Caco-2 (cell line): ENCODE measurements around the gene TEX55. TPM values are rescaled to one million over a fixed set of nuclear protein-coding genes. Genes with fewer than 3 reads are reported as not detected.
"Not testable (repeated sequence)": the region's sequence is repeated elsewhere in the genome, so short reads cannot be mapped to it uniquely, and the experiment has no call there.

ENCODE experiments used
- BruUV-seq: library from RNA; stranded (reverse); fragments of 400-500 nt; replicated peaks from 2 replicates; lab custom pipeline; 2021; lab: Mats Ljungman, UMichigan
- CTCF ChIA-PET: fragments of 300-600 bp; sonication (Branson Sonifier 250); formaldehyde crosslinking; loops from one replicate; lab custom pipeline; 2022; ENCODE audit warnings: antibody characterized with exemption; lab: Charles Lee
- POLR2A ChIA-PET: fragments of 300-600 bp; sonication (Branson Sonifier 250); formaldehyde crosslinking; loops from one replicate; lab custom pipeline; 2022; ENCODE audit warnings: antibody characterized with exemption; lab: Charles Lee
- DNase-seq, 2 experiments: peaks; one replicate each; pipeline versions ENCODE4 v3.0.0 to v3.0.0-alpha.2; 2020 to 2022
- H3K27me3 ChIP-seq: replicated peaks from 2 replicates; pipeline ENCODE4 v1.6.0; 2011; ENCODE audit warnings: low read length; ENCODE audit not compliant: control insufficient read depth, insufficient read depth
- H3K36me3 ChIP-seq: 2 replicates; pipeline ENCODE4 v1.5.1; 2011; ENCODE audit warnings: low read length; ENCODE audit not compliant: control insufficient read depth, insufficient read depth
- H3K4me1 ChIP-seq: fragments of 250-450 bp; sonication (Bioruptor Pico); 2 replicates; pipeline ENCODE4 v1.5.1; 2020; ENCODE audit warnings: mild to moderate bottlenecking
- H3K4me3 ChIP-seq: 2 replicates; pipeline ENCODE4 v1.5.1; 2011; ENCODE audit warnings: low read depth, mild to moderate bottlenecking, control low read depth, low read length
- H3K9me3 ChIP-seq: fragments of 250-450 bp; sonication (Bioruptor Pico); 2 replicates; pipeline ENCODE4 v1.5.1; 2020; ENCODE audit warnings: mild to moderate bottlenecking, moderate library complexity
- H3K27ac Mint-ChIP-seq: one replicate; pipeline ENCODE4 v1.8.0; 2022; ENCODE audit warnings: mixed read lengths; ENCODE audit not compliant: unreplicated experiment
- H3K27me3 Mint-ChIP-seq: one replicate; pipeline ENCODE4 v1.8.0; 2022; ENCODE audit warnings: mixed read lengths; ENCODE audit not compliant: insufficient read depth, unreplicated experiment
- H3K36me3 Mint-ChIP-seq: one replicate; pipeline ENCODE4 v1.8.0; 2022; ENCODE audit warnings: mild to moderate bottlenecking, mixed read lengths; ENCODE audit not compliant: insufficient read depth, unreplicated experiment
- H3K4me1 Mint-ChIP-seq: one replicate; pipeline ENCODE4 v1.8.0; 2022; ENCODE audit warnings: low read depth, mixed read lengths; ENCODE audit not compliant: unreplicated experiment
- H3K4me3 Mint-ChIP-seq: one replicate; pipeline ENCODE4 v1.8.0; 2022; ENCODE audit warnings: mild to moderate bottlenecking, moderate library complexity, mixed read lengths; ENCODE audit not compliant: unreplicated experiment
- H3K9me3 Mint-ChIP-seq: one replicate; pipeline ENCODE4 v1.8.0; 2022; ENCODE audit warnings: mixed read lengths; ENCODE audit not compliant: unreplicated experiment
- intact Hi-C: fragments of 100-400 bp; cut with micrococcal nuclease; formaldehyde crosslinking; loops from one replicate; pipeline ENCODE4 v1.10.0; 2022; ENCODE audit not compliant: unreplicated experiment
- total RNA-seq: library from RNA; stranded (reverse); gene quantifications from 2 replicates; pipeline ENCODE4 v1.2.3, GENCODE V29; 2022
- TF ChIP-seq, protein P1 (sequence below), 2 experiments: fragments of 200-600 bp in 1 of 2; IDR thresholded peaks; 1 replicate in 1 of 2; 2 replicates in 1 of 2; pipeline versions ENCODE4 v1.5.1 to v1.8.0; 2011 to 2022; ENCODE audit warnings: antibody characterized with exemption in 1 of 2, control low read depth in 1 of 2, inconsistent platforms in 1 of 2, low read depth in 1 of 2, low read length in 1 of 2, mild to moderate bottlenecking in 1 of 2, moderate library complexity in 1 of 2; ENCODE audit not compliant: insufficient read depth in 1 of 2, severe bottlenecking in 1 of 2, unreplicated experiment in 1 of 2

The TEX55 gene
- total RNA-seq, 1 experiment from 2014 or later = not detected

DNA sequence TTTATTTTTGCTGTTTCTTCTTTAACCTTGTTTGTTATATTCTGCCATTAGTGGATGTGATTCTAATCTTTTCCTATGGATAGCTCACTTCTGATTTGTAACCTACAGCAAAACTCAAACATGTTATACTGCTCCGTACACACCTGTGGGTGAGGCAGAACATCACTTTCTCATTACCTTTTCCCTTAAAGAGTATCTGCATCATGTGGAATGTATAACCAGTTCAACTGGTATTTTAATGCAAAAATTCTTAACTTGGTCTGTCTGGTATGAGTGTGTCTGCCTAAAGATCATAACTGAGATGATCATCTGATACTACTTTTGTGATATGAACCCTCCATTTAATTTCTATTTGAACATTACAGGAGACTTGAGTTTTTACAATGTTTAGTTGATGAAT lies 14.4 kb downstream of the TEX55 start:
- Histone ChIP-seq H3K27me3 (no peaks in the 10 kb centered on the region), H3K9me3 (no peaks in the 10 kb centered on the region), H3K4me1 (peaks cover 15% of the 10 kb centered on the region), H3K4me3 (no peak overlapping the region), H3K36me3 (no peaks in the 10 kb centered on the region)
- H3K27me3 Mint-ChIP-seq = no peaks in the 10 kb centered on the region
- H3K4me1 Mint-ChIP-seq = peaks cover 6% of the 10 kb centered on the region
- peaks cover 27% of the 10 kb centered on the region for H3K9me3 Mint-ChIP-seq
- H3K4me3 Mint-ChIP-seq = no peak overlapping the region
- TF ChIP-seq, protein P1, sequence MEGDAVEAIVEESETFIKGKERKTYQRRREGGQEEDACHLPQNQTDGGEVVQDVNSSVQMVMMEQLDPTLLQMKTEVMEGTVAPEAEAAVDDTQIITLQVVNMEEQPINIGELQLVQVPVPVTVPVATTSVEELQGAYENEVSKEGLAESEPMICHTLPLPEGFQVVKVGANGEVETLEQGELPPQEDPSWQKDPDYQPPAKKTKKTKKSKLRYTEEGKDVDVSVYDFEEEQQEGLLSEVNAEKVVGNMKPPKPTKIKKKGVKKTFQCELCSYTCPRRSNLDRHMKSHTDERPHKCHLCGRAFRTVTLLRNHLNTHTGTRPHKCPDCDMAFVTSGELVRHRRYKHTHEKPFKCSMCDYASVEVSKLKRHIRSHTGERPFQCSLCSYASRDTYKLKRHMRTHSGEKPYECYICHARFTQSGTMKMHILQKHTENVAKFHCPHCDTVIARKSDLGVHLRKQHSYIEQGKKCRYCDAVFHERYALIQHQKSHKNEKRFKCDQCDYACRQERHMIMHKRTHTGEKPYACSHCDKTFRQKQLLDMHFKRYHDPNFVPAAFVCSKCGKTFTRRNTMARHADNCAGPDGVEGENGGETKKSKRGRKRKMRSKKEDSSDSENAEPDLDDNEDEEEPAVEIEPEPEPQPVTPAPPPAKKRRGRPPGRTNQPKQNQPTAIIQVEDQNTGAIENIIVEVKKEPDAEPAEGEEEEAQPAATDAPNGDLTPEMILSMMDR (IDR thresholded peaks at IDR 0.05; ENCODE audit: insufficient read depth in 1 of 2, low read depth in 1 of 2, low read length in 1 of 2, severe bottlenecking in 1 of 2, unreplicated experiment in 1 of 2) = no peak
- H3K27ac Mint-ChIP-seq = no peak overlapping the region
- DNase-seq = peak in 1 of 2 experiments; percentile 16
- ChIA-PET CTCF (no interaction called here), POLR2A (no interaction called here)
- intact Hi-C loops = no loop called here
- BruUV-seq = no TSS peak
- no peaks in the 10 kb centered on the region for H3K36me3 Mint-ChIP-seq

DNA sequence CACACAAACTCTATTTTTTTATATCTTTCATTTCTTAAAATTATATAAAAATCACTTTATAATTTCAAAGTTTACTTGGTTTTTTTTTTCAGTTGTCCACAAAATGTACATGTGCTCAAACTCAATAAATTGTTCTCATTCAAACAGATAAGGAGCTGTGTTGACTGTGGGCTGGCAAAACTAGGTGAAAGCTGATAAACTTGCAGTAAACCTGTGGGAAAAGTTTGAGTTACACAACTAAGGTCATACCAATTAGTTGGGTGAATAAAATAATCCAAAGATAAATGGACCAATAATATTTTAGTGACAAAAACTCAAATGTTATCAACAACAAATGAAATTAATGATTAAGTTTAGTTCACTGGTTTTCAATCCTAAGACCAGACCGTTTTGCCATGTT lies 14.8 kb downstream of the TEX55 start:
- Mint-ChIP-seq H3K9me3 (peaks cover 29% of the 10 kb centered on the region), H3K27me3 (no peaks in the 10 kb centered on the region), H3K4me1 (peaks cover 6% of the 10 kb centered on the region), H3K36me3 (no peaks in the 10 kb centered on the region), H3K4me3 (no peak overlapping the region), H3K27ac (no peak overlapping the region)
- TF ChIP-seq, protein P1 (IDR thresholded peaks at IDR 0.05; ENCODE audit: insufficient read depth in 1 of 2, low read depth in 1 of 2, low read length in 1 of 2, severe bottlenecking in 1 of 2, unreplicated experiment in 1 of 2) = no peak
- ChIA-PET CTCF (interaction anchor here (1.3 kb wide), 1 partner anchor 80 kb away, joined by 4 read pairs; the partner anchor contains the start of gene B4GALT4), POLR2A (no interaction called here)
- H3K36me3 ChIP-seq = no peaks in the 10 kb centered on the region
- no TSS peak for BruUV-seq
- H3K4me1 ChIP-seq = peaks cover 15% of the 10 kb centered on the region
- intact Hi-C loops = loop anchor here (1.0 kb wide), 1 partner anchor 23 kb away; no protein-coding TSS in a partner anchor
- no peaks in the 10 kb centered on the region for H3K9me3 ChIP-seq
- no peaks in the 10 kb centered on the region for H3K27me3 ChIP-seq
- no peak overlapping the region for H3K4me3 ChIP-seq
- no peak for DNase-seq

DNA sequence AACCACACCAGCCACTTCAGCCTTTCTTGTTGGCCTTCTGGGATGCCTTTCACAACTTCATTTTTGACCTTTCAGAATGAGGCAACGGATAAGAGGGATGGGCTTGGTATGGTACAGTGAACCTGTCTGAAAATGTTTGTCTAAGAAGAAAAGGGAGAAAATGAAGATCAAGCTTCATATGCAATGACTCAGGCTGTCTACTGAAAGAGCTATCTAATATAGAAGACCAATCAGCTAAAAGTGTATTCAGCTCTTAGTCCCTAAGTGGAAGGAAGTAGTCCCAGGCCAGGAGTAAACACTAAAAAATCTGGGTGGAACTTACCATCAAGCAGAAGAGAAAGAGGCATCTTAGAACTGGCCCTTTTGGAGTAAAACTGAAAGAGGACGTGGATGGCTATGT lies 15.3 kb downstream of the TEX55 start:
- intact Hi-C loops = loop anchor here (1.0 kb wide), 1 partner anchor 23 kb away; no protein-coding TSS in a partner anchor
- Mint-ChIP-seq H3K4me3 (no peak overlapping the region), H3K27ac (no peak overlapping the region), H3K9me3 (peaks cover 32% of the 10 kb centered on the region), H3K27me3 (no peaks in the 10 kb centered on the region), H3K36me3 (no peaks in the 10 kb centered on the region), H3K4me1 (peaks cover 6% of the 10 kb centered on the region)
- ChIA-PET POLR2A (interaction anchor here (0.8 kb wide), 1 partner anchor 50 kb away, joined by 3 read pairs; no protein-coding TSS in a partner anchor), CTCF (interaction anchor here (1.3 kb wide), 1 partner anchor 80 kb away, joined by 4 read pairs; the partner anchor contains the start of gene B4GALT4)
- H3K36me3 ChIP-seq = no peaks in the 10 kb centered on the region
- TF ChIP-seq, protein P1 (IDR thresholded peaks at IDR 0.05; ENCODE audit: insufficient read depth in 1 of 2, low read depth in 1 of 2, low read length in 1 of 2, severe bottlenecking in 1 of 2, unreplicated experiment in 1 of 2) = no peak
- no peak for DNase-seq
- H3K4me1 ChIP-seq = peaks cover 15% of the 10 kb centered on the region
- no peaks in the 10 kb centered on the region for H3K9me3 ChIP-seq
- no peaks in the 10 kb centered on the region for H3K27me3 ChIP-seq
- BruUV-seq = no TSS peak
- H3K4me3 ChIP-seq = no peak overlapping the region

GRCh38 chr3:119164745-119165144 lies 18.8 kb downstream of the TEX55 start:
- H3K27me3 ChIP-seq, DNase-seq, CTCF ChIA-PET, H3K9me3 ChIP-seq, BruUV-seq, H3K27ac Mint-ChIP-seq, H3K36me3 Mint-ChIP-seq, H3K4me3 Mint-ChIP-seq, H3K4me3 ChIP-seq, H3K36me3 ChIP-seq, H3K4me1 Mint-ChIP-seq, H3K27me3 Mint-ChIP-seq, POLR2A ChIA-PET, intact Hi-C loops: not testable (repeated sequence)
- peaks cover 32% of the 10 kb centered on the region for H3K9me3 Mint-ChIP-seq
- H3K4me1 ChIP-seq = peaks cover 15% of the 10 kb centered on the region
